PC-9 (cell line): ENCODE data around the gene THAP11. TPM values are rescaled to one million over a fixed set of nuclear protein-coding genes. Genes with fewer than 3 reads are reported as not detected.

ENCODE experiments used
- BruUV-seq: library from RNA; stranded (reverse); fragments of 400-500 nt; replicated peaks from 2 replicates; lab custom pipeline; 2021; lab: Mats Ljungman, UMichigan
- CTCF ChIA-PET: fragments of 300-600 bp; sonication (Branson Sonifier 250); formaldehyde crosslinking; loops from one replicate; lab custom pipeline; 2022; ENCODE audit warnings: antibody characterized with exemption; lab: Charles Lee
- POLR2A ChIA-PET: fragments of 300-600 bp; sonication (Branson Sonifier 250); formaldehyde crosslinking; loops from one replicate; lab custom pipeline; 2022; ENCODE audit warnings: antibody characterized with exemption; ENCODE audit not compliant: unreplicated experiment; lab: Charles Lee
- DNase-seq, 2 experiments: peaks; one replicate each; pipeline versions ENCODE4 v3.0.0 to v3.0.0-alpha.2; 2015 to 2022; ENCODE audit warnings: mixed read lengths in 1 of 2
- H2AFZ ChIP-seq: fragments of 200-600 bp; sonication (generic); 2 replicates; pipeline ENCODE4 v1.8.1; 2017; ENCODE audit warnings: antibody characterized with exemption
- H3F3A ChIP-seq: fragments of 200-600 bp; sonication (generic); 2 replicates; pipeline ENCODE4 v1.8.1; 2017; ENCODE audit warnings: antibody characterized with exemption, mild to moderate bottlenecking, low read depth; ENCODE audit not compliant: insufficient read depth
- H3K27ac ChIP-seq: fragments of 200-600 bp; sonication (generic); 2 replicates; pipeline ENCODE4 v1.6.1; 2016; ENCODE audit warnings: mixed run types
- H3K27me3 ChIP-seq: fragments of 200-600 bp; sonication (generic); 2 replicates; pipeline ENCODE4 v1.6.1; 2016; ENCODE audit warnings: low read depth, mixed run types; ENCODE audit not compliant: insufficient read depth
- H3K36me3 ChIP-seq: fragments of 200-600 bp; sonication (generic); 2 replicates; pipeline ENCODE4 v1.6.1; 2016; ENCODE audit warnings: low read depth, mixed run types
- H3K4me1 ChIP-seq: fragments of 200-600 bp; sonication (generic); replicated peaks from 2 replicates; pipeline ENCODE4 v1.6.1; 2016; ENCODE audit warnings: mixed run types; ENCODE audit not compliant: insufficient read depth
- H3K4me2 ChIP-seq: fragments of 200-600 bp; sonication (generic); 2 replicates; pipeline ENCODE4 v1.6.1; 2017; ENCODE audit warnings: mixed run types
- H3K4me3 ChIP-seq: fragments of 200-600 bp; sonication (generic); 2 replicates; pipeline ENCODE4 v1.6.1; 2016; ENCODE audit warnings: mixed run types
- H3K79me2 ChIP-seq: fragments of 200-600 bp; sonication (generic); 2 replicates; pipeline ENCODE4 v1.6.1; 2017; ENCODE audit warnings: low read depth, mixed run types
- H3K9me2 ChIP-seq: fragments of 200-600 bp; sonication (generic); 2 replicates; pipeline ENCODE4 v1.8.1; 2017; ENCODE audit warnings: mild to moderate bottlenecking; ENCODE audit not compliant: insufficient read depth
- H3K9me3 ChIP-seq: fragments of 200-600 bp; sonication (generic); 2 replicates; pipeline ENCODE4 v1.8.1; 2016; ENCODE audit warnings: low read depth; ENCODE audit not compliant: insufficient read depth
- H4K20me1 ChIP-seq: fragments of 200-600 bp; sonication (generic); 2 replicates; pipeline ENCODE4 v1.8.1; 2017; ENCODE audit not compliant: insufficient read depth
- CTCF ChIP-seq: fragments of 200-600 bp; sonication (generic); conservative IDR thresholded peaks from 2 replicates; pipeline ENCODE4 v1.6.1; 2017; ENCODE audit warnings: mixed run types, antibody characterized with exemption, mild to moderate bottlenecking, moderate library complexity
- EZH2 ChIP-seq: fragments of 200-600 bp; sonication (generic); IDR thresholded peaks from 2 replicates; pipeline ENCODE4 v1.8.0; 2017; ENCODE audit warnings: antibody characterized with exemption, low read depth
- intact Hi-C: fragments of 100-400 bp; cut with micrococcal nuclease; formaldehyde crosslinking; loops from one replicate; pipeline ENCODE4 v1.10.0; 2022; ENCODE audit not compliant: unreplicated experiment
- total RNA-seq: library from RNA; stranded (reverse); gene quantifications from 2 replicates; pipeline ENCODE4 v1.2.3, GENCODE V29; 2021

THAP11 gene
- total RNA-seq, 1 experiment from 2014 or later, result 18.9 TPM

- intact Hi-C loops, result no loop called here
- Histone ChIP-seq H3F3A (no peaks in the 10 kb centered on the region; the same call in 1 of the 2 replicates), H4K20me1 (peaks cover 9% of the 10 kb centered on the region), H3K4me3 (no peak overlapping the region), H3K79me2 (peaks cover 28% of the 10 kb centered on the region), H3K27ac (no peak overlapping the region), H3K4me2 (no peak overlapping the region), H2AFZ (no peak overlapping the region), H3K9me2 (no peaks in the 10 kb centered on the region), H3K9me3 (no peaks in the 10 kb centered on the region), H3K36me3 (peaks cover 13% of the 10 kb centered on the region), H3K4me1 (peaks cover 11% of the 10 kb centered on the region; the same call in 1 of the 2 replicates), H3K27me3 (no peaks in the 10 kb centered on the region)
- POLR2A ChIA-PET, result interaction anchor here (0.6 kb wide), 1 partner anchor 15 kb away, joined by 20 read pairs; the partner anchor contains the start of gene PSKH1
- TF ChIP-seq EZH2 (no peak), CTCF (no peak)
- no TSS peak for BruUV-seq
- DNase-seq, result no peak
- CTCF ChIA-PET, result no interaction called here
Measured at GRCh38 chr16:67878232-67878631, 36.1 kb downstream of the THAP11 start.

- Histone ChIP-seq H3K9me3 (no peaks in the 10 kb centered on the region), H2AFZ (no peak overlapping the region), H3K27me3 (no peaks in the 10 kb centered on the region), H4K20me1 (peaks cover 9% of the 10 kb centered on the region), H3K9me2 (no peaks in the 10 kb centered on the region), H3K4me1 (peaks cover 10% of the 10 kb centered on the region; the same call in 1 of the 2 replicates), H3F3A (no peaks in the 10 kb centered on the region; the same call in 1 of the 2 replicates), H3K27ac (no peak overlapping the region), H3K36me3 (peaks cover 13% of the 10 kb centered on the region), H3K79me2 (peaks cover 22% of the 10 kb centered on the region), H3K4me3 (no peak overlapping the region), H3K4me2 (no peak overlapping the region)
- ChIA-PET CTCF (interaction anchor here (0.7 kb wide), 1 partner anchor 47 kb away, joined by 3 read pairs; no protein-coding TSS in a partner anchor), POLR2A (no interaction called here)
- no TSS peak for BruUV-seq
- intact Hi-C loops, result no loop called here
- TF ChIP-seq EZH2 (no peak), CTCF (no peak)
- no peak for DNase-seq
Measured at GRCh38 chr16:67878846-67879245, 36.7 kb downstream of the THAP11 start.

GRCh38 chr16:67879462-67879861 lies 37.3 kb downstream of the THAP11 start:
- no peaks in the 10 kb centered on the region for H3K27me3 ChIP-seq
- no peak for DNase-seq
- H3K9me3 ChIP-seq, result no peaks in the 10 kb centered on the region
- H3F3A ChIP-seq, result no peaks in the 10 kb centered on the region; the same call in 1 of the 2 replicates
- ChIA-PET CTCF (no interaction called here), POLR2A (no interaction called here)
- no peak overlapping the region for H3K27ac ChIP-seq
- no peak overlapping the region for H2AFZ ChIP-seq
- peaks cover 13% of the 10 kb centered on the region for H3K36me3 ChIP-seq
- peaks cover 4% of the 10 kb centered on the region; the same call in 1 of the 2 replicates for H3K4me1 ChIP-seq
- BruUV-seq, result no TSS peak
- H3K4me3 ChIP-seq, result no peak overlapping the region
- H4K20me1 ChIP-seq, result peaks cover 9% of the 10 kb centered on the region
- H3K79me2 ChIP-seq, result peaks cover 16% of the 10 kb centered on the region
- intact Hi-C loops, result no loop called here
- no peak overlapping the region for H3K4me2 ChIP-seq
- TF ChIP-seq EZH2, result no peak
- no peak for TF ChIP-seq CTCF
- H3K9me2 ChIP-seq, result no peaks in the 10 kb centered on the region
